GM23338 (cell line): ENCODE data around the gene CCNB1. TPM values are rescaled to one million over a fixed set of nuclear protein-coding genes. Genes with fewer than 3 reads are reported as not detected.

ENCODE experiments used
- ATAC-seq: fragments of 200-7000 bp; cut with Tn5 transposase; 3 replicates; pipeline ENCODE4 v1.9.1; 2020
- DNase-seq: peaks from one replicate; pipeline ENCODE4 v3.0.0-alpha.2; 2015; ENCODE audit warnings: low spot score
- H2AFZ ChIP-seq: fragments of 200-600 bp; sonication (generic); 2 replicates; pipeline ENCODE4 v1.8.0; 2016; ENCODE audit warnings: antibody characterized with exemption, mild to moderate bottlenecking, moderate library complexity
- H3F3A ChIP-seq: fragments of 200-600 bp; sonication (generic); replicated peaks from 2 replicates; pipeline ENCODE4 v1.8.0; 2017; ENCODE audit warnings: antibody characterized with exemption, mixed run types, low read depth
- H3K27ac ChIP-seq: fragments of 200-600 bp; sonication (generic); 2 replicates; pipeline ENCODE4 v1.6.1; 2016; ENCODE audit warnings: low read depth
- H3K27me3 ChIP-seq: fragments of 200-600 bp; sonication (generic); 2 replicates; pipeline ENCODE4 v1.8.0; 2016; ENCODE audit warnings: mild to moderate bottlenecking, mixed run types, moderate library complexity; ENCODE audit not compliant: insufficient read depth
- H3K36me3 ChIP-seq: fragments of 200-600 bp; sonication (generic); 2 replicates; pipeline ENCODE4 v1.8.0; 2016; ENCODE audit warnings: mild to moderate bottlenecking; ENCODE audit not compliant: insufficient read depth
- H3K4me1 ChIP-seq: fragments of 200-600 bp; sonication (generic); 2 replicates; pipeline ENCODE4 v1.8.0; 2016; ENCODE audit warnings: mild to moderate bottlenecking, moderate library complexity; ENCODE audit not compliant: insufficient read depth
- H3K4me2 ChIP-seq: fragments of 200-600 bp; sonication (generic); 2 replicates; pipeline ENCODE4 v1.7.1; 2017; ENCODE audit warnings: mixed run types
- H3K4me3 ChIP-seq: fragments of 200-600 bp; sonication (generic); 2 replicates; pipeline ENCODE4 v1.6.1; 2016; ENCODE audit warnings: mixed run types
- H3K79me2 ChIP-seq: fragments of 200-600 bp; sonication (generic); replicated peaks from 2 replicates; pipeline ENCODE4 v1.8.0; 2017; ENCODE audit warnings: mild to moderate bottlenecking; ENCODE audit not compliant: insufficient read depth
- H3K9me2 ChIP-seq: fragments of 200-600 bp; sonication (generic); 2 replicates; pipeline ENCODE4 v1.8.0; 2017; ENCODE audit not compliant: insufficient read depth
- H4K20me1 ChIP-seq: fragments of 200-600 bp; sonication (generic); replicated peaks from 2 replicates; pipeline ENCODE4 v1.8.0; 2017; ENCODE audit warnings: mild to moderate bottlenecking; ENCODE audit not compliant: insufficient read depth
- H3K27ac Mint-ChIP-seq: 2 replicates; pipeline ENCODE4 v1.8.0; 2020; ENCODE audit warnings: inconsistent platforms, mild to moderate bottlenecking, moderate library complexity, mixed read lengths
- H3K27me3 Mint-ChIP-seq: 3 replicates; pipeline ENCODE4 v1.8.0; 2022; ENCODE audit warnings: low read depth, mild to moderate bottlenecking, moderate library complexity, mixed read lengths, inconsistent platforms; ENCODE audit not compliant: insufficient read depth, poor library complexity
- H3K36me3 Mint-ChIP-seq: 3 replicates; pipeline ENCODE4 v1.8.0; 2021; ENCODE audit warnings: low read depth, mild to moderate bottlenecking, inconsistent platforms, moderate library complexity, mixed read lengths
- H3K4me1 Mint-ChIP-seq: 3 replicates; pipeline ENCODE4 v1.8.0; 2020; ENCODE audit warnings: mild to moderate bottlenecking, inconsistent platforms, mixed read lengths
- H3K4me3 Mint-ChIP-seq: 3 replicates; pipeline ENCODE4 v1.8.0; 2021; ENCODE audit warnings: moderate library complexity, mild to moderate bottlenecking, inconsistent platforms, mixed read lengths
- H3K9me3 Mint-ChIP-seq: 3 replicates; pipeline ENCODE4 v1.8.0; 2020; ENCODE audit warnings: moderate library complexity, mild to moderate bottlenecking, inconsistent platforms, mixed read lengths
- CREB1 ChIP-seq: fragments of 250-450 bp; sonication (Bioruptor Pico); IDR thresholded peaks from 2 replicates; pipeline ENCODE4 v1.5.0; 2020; ENCODE audit warnings: low read depth, mild to moderate bottlenecking, moderate library complexity
- EZH2 ChIP-seq: fragments of 200-600 bp; sonication (generic); IDR thresholded peaks from one replicate; pipeline ENCODE4 v1.8.0; 2017; ENCODE audit warnings: antibody characterized with exemption, mild to moderate bottlenecking, low read depth; ENCODE audit not compliant: unreplicated experiment
- EZH2phosphoT487 ChIP-seq: fragments of 200-600 bp; sonication (generic); IDR thresholded peaks from one replicate; pipeline ENCODE4 v1.8.1; 2018; ENCODE audit warnings: antibody characterized with exemption; ENCODE audit not compliant: unreplicated experiment
- JUNB ChIP-seq: IDR thresholded peaks from one replicate; pipeline ENCODE4 v1.6.1; 2016; ENCODE audit warnings: antibody characterized with exemption; ENCODE audit not compliant: unreplicated experiment
- NANOG ChIP-seq: IDR thresholded peaks from 2 replicates; pipeline ENCODE4 v1.6.1; 2016; ENCODE audit warnings: antibody characterized with exemption, borderline replicate concordance
- POLR2AphosphoS5 ChIP-seq: IDR thresholded peaks from 2 replicates; pipeline ENCODE4 v1.6.1; 2016; ENCODE audit warnings: antibody characterized with exemption, low read depth
- STAT1 ChIP-seq: IDR thresholded peaks from one replicate; pipeline ENCODE4 v1.6.1; 2016; ENCODE audit warnings: antibody characterized with exemption; ENCODE audit not compliant: unreplicated experiment
- ZNF114 ChIP-seq: fragments of 250-450 bp; sonication (Bioruptor Pico); IDR thresholded peaks from 2 replicates; pipeline ENCODE4 v1.5.0; 2020; ENCODE audit warnings: mild to moderate bottlenecking, moderate library complexity
- ZNF331 ChIP-seq: fragments of 250-450 bp; sonication (Bioruptor Pico); IDR thresholded peaks from 2 replicates; pipeline ENCODE4 v1.5.0; 2020; ENCODE audit warnings: low read depth, mild to moderate bottlenecking, moderate library complexity
- polyA plus RNA-seq: library from polyadenylated mRNA; unstranded; fragments of >200 nt; fragmentation: Nextera tagmentation; extraction: Ambion mirVana; gene quantifications from 2 replicates; pipeline ENCODE4 v1.2.1, GENCODE V29; 2016
- total RNA-seq: library from RNA; depleted of rRNA; stranded (reverse); fragments of >200 nt; shearing (Covaris generic); gene quantifications from 2 replicates; pipeline ENCODE4 v1.2.3, GENCODE V29; 2014
- TF ChIP-seq, protein P1 (sequence below): IDR thresholded peaks from 2 replicates; pipeline ENCODE4 v1.6.1; 2016; ENCODE audit warnings: antibody characterized with exemption
- TF ChIP-seq, protein P2 (sequence below), 2 experiments: fragments of 200-600 bp in 1 of 2; sonication (generic) in 1 of 2; conservative IDR thresholded peaks; 2 replicates each; pipeline versions ENCODE4 v1.5.1 to v1.6.1; 2016 to 2017; ENCODE audit warnings: antibody characterized with exemption in 2 of 2, low read depth in 2 of 2, mild to moderate bottlenecking in 2 of 2, moderate library complexity in 1 of 2
- TF ChIP-seq, protein P3 (sequence below): IDR thresholded peaks from one replicate; pipeline ENCODE4 v1.6.1; 2018; ENCODE audit warnings: antibody characterized with exemption; ENCODE audit not compliant: unreplicated experiment
- TF ChIP-seq, protein P4 (sequence below): fragments of 250-450 bp; sonication (Bioruptor Pico); IDR thresholded peaks from 2 replicates; pipeline ENCODE4 v1.5.0; 2020; ENCODE audit warnings: mild to moderate bottlenecking, moderate library complexity

The CCNB1 gene
- total and polyA plus RNA-seq, 2 experiments from 2014 or later = 273 to 400 TPM

DNA sequence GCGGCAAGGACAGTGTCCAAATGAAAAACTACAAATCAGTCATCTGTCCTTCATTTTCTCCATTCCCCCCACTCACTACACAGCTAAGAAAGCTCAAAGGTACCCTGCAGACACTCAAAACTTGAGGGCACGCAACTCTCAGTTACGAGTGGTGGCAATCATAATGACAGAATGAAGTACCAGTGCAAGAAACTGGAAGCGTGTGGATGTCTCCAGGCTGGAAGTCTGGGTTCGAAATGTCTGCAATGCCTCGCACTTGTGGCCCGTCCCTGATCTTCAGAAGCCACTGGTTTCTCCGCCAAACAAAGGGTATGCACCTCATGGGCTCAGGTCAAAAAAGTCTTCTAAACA is 21.8 kb downstream of the CCNB1 start:
- H3K4me2 ChIP-seq = peak overlapping the region; percentile 82
- Mint-ChIP-seq H3K4me3 (peak overlapping the region; percentile 98), H3K27ac (peak overlapping the region; percentile 99), H3K36me3 (peaks cover 19% of the 10 kb centered on the region), H3K4me1 (no peaks in the 10 kb centered on the region; the same call in 1 of the 3 replicates), H3K9me3 (no peaks in the 10 kb centered on the region; the same call in 2 of the 3 replicates), H3K27me3 (peaks cover 10% of the 10 kb centered on the region)
- DNase-seq (no peak), ATAC-seq (peak; percentile 6)
- peak overlapping the region; percentile 94 for H3K27ac ChIP-seq
- H3K4me1 ChIP-seq = no peaks in the 10 kb centered on the region
- peaks cover 11% of the 10 kb centered on the region; the same call in 1 of the 2 replicates for H3K79me2 ChIP-seq
- no peaks in the 10 kb centered on the region for H3F3A ChIP-seq
- no peaks in the 10 kb centered on the region for H3K27me3 ChIP-seq
- H3K9me2 ChIP-seq = no peaks in the 10 kb centered on the region
- H3K36me3 ChIP-seq = peaks cover 20% of the 10 kb centered on the region; the same call in 1 of the 2 replicates
- peak overlapping the region; percentile 74; the same call in 1 of the 2 replicates for H2AFZ ChIP-seq
- TF ChIP-seq CREB1 (CRISPR knock-in tag) (no peak), ZNF331 (CRISPR knock-in tag) (no peak), EZH2 (no peak), POLR2AphosphoS5 (no peak), NANOG (no peak), JUNB (no peak), ZNF114 (CRISPR knock-in tag) (no peak), STAT1 (no peak), EZH2phosphoT487 (no peak)
- TF ChIP-seq, protein P1, sequence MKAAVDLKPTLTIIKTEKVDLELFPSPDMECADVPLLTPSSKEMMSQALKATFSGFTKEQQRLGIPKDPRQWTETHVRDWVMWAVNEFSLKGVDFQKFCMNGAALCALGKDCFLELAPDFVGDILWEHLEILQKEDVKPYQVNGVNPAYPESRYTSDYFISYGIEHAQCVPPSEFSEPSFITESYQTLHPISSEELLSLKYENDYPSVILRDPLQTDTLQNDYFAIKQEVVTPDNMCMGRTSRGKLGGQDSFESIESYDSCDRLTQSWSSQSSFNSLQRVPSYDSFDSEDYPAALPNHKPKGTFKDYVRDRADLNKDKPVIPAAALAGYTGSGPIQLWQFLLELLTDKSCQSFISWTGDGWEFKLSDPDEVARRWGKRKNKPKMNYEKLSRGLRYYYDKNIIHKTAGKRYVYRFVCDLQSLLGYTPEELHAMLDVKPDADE = no peak
- TF ChIP-seq, protein P2, sequence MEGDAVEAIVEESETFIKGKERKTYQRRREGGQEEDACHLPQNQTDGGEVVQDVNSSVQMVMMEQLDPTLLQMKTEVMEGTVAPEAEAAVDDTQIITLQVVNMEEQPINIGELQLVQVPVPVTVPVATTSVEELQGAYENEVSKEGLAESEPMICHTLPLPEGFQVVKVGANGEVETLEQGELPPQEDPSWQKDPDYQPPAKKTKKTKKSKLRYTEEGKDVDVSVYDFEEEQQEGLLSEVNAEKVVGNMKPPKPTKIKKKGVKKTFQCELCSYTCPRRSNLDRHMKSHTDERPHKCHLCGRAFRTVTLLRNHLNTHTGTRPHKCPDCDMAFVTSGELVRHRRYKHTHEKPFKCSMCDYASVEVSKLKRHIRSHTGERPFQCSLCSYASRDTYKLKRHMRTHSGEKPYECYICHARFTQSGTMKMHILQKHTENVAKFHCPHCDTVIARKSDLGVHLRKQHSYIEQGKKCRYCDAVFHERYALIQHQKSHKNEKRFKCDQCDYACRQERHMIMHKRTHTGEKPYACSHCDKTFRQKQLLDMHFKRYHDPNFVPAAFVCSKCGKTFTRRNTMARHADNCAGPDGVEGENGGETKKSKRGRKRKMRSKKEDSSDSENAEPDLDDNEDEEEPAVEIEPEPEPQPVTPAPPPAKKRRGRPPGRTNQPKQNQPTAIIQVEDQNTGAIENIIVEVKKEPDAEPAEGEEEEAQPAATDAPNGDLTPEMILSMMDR (conservative IDR thresholded peaks at IDR 0.05; ENCODE audit: low read depth in 2 of 2) = no peak
- TF ChIP-seq, protein P3, sequence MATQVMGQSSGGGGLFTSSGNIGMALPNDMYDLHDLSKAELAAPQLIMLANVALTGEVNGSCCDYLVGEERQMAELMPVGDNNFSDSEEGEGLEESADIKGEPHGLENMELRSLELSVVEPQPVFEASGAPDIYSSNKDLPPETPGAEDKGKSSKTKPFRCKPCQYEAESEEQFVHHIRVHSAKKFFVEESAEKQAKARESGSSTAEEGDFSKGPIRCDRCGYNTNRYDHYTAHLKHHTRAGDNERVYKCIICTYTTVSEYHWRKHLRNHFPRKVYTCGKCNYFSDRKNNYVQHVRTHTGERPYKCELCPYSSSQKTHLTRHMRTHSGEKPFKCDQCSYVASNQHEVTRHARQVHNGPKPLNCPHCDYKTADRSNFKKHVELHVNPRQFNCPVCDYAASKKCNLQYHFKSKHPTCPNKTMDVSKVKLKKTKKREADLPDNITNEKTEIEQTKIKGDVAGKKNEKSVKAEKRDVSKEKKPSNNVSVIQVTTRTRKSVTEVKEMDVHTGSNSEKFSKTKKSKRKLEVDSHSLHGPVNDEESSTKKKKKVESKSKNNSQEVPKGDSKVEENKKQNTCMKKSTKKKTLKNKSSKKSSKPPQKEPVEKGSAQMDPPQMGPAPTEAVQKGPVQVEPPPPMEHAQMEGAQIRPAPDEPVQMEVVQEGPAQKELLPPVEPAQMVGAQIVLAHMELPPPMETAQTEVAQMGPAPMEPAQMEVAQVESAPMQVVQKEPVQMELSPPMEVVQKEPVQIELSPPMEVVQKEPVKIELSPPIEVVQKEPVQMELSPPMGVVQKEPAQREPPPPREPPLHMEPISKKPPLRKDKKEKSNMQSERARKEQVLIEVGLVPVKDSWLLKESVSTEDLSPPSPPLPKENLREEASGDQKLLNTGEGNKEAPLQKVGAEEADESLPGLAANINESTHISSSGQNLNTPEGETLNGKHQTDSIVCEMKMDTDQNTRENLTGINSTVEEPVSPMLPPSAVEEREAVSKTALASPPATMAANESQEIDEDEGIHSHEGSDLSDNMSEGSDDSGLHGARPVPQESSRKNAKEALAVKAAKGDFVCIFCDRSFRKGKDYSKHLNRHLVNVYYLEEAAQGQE = no peak
- TF ChIP-seq, protein P4, sequence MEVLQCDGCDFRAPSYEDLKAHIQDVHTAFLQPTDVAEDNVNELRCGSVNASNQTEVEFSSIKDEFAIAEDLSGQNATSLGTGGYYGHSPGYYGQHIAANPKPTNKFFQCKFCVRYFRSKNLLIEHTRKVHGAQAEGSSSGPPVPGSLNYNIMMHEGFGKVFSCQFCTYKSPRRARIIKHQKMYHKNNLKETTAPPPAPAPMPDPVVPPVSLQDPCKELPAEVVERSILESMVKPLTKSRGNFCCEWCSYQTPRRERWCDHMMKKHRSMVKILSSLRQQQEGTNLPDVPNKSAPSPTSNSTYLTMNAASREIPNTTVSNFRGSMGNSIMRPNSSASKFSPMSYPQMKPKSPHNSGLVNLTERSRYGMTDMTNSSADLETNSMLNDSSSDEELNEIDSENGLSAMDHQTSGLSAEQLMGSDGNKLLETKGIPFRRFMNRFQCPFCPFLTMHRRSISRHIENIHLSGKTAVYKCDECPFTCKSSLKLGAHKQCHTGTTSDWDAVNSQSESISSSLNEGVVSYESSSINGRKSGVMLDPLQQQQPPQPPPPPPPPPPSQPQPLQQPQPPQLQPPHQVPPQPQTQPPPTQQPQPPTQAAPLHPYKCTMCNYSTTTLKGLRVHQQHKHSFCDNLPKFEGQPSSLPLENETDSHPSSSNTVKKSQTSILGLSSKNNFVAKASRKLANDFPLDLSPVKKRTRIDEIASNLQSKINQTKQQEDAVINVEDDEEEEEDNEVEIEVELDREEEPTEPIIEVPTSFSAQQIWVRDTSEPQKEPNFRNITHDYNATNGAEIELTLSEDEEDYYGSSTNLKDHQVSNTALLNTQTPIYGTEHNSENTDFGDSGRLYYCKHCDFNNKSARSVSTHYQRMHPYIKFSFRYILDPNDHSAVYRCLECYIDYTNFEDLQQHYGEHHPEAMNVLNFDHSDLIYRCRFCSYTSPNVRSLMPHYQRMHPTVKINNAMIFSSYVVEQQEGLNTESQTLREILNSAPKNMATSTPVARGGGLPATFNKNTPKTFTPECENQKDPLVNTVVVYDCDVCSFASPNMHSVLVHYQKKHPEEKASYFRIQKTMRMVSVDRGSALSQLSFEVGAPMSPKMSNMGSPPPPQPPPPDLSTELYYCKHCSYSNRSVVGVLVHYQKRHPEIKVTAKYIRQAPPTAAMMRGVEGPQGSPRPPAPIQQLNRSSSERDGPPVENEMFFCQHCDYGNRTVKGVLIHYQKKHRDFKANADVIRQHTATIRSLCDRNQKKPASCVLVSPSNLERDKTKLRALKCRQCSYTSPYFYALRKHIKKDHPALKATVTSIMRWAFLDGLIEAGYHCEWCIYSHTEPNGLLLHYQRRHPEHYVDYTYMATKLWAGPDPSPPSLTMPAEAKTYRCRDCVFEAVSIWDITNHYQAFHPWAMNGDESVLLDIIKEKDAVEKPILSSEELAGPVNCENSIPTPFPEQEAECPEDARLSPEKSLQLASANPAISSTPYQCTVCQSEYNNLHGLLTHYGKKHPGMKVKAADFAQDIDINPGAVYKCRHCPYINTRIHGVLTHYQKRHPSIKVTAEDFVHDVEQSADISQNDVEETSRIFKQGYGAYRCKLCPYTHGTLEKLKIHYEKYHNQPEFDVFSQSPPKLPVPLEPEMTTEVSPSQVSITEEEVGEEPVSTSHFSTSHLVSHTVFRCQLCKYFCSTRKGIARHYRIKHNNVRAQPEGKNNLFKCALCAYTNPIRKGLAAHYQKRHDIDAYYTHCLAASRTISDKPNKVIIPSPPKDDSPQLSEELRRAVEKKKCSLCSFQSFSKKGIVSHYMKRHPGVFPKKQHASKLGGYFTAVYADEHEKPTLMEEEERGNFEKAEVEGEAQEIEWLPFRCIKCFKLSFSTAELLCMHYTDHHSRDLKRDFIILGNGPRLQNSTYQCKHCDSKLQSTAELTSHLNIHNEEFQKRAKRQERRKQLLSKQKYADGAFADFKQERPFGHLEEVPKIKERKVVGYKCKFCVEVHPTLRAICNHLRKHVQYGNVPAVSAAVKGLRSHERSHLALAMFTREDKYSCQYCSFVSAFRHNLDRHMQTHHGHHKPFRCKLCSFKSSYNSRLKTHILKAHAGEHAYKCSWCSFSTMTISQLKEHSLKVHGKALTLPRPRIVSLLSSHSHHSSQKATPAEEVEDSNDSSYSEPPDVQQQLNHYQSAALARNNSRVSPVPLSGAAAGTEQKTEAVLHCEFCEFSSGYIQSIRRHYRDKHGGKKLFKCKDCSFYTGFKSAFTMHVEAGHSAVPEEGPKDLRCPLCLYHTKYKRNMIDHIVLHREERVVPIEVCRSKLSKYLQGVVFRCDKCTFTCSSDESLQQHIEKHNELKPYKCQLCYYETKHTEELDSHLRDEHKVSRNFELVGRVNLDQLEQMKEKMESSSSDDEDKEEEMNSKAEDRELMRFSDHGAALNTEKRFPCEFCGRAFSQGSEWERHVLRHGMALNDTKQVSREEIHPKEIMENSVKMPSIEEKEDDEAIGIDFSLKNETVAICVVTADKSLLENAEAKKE (CRISPR knock-in tag) = no peak
- no peaks in the 10 kb centered on the region for H4K20me1 ChIP-seq
- peak overlapping the region; percentile 66 for H3K4me3 ChIP-seq
